GM13976 (cell line): ENCODE data around the gene ZFYVE28.

Source experiments
- DNase-seq: peaks from one replicate; pipeline ENCODE4 v3.0.0; 2012; ENCODE audit warnings: low spot score
- CTCF ChIP-seq: IDR thresholded peaks from 2 replicates; pipeline ENCODE4 v1.5.1; 2012; ENCODE audit warnings: borderline replicate concordance, mild to moderate bottlenecking; ENCODE audit not compliant: insufficient read depth; ENCODE audit errors: extremely low read depth, missing control alignments, control extremely low read depth
- in situ Hi-C: fragments of 300-500 bp; cut with MboI; formaldehyde crosslinking; loops from one replicate; pipeline ENCODE4 v1.12.0; 2022; ENCODE audit warnings: low sequenced_read_pairs, mixed read lengths, inconsistent platforms; ENCODE audit not compliant: unreplicated experiment

The ZFYVE28 gene

GRCh38 chr4:2331519-2332200 is 86.8 kb downstream of the ZFYVE28 start:
- no peak for DNase-seq
- no peak for TF ChIP-seq CTCF
- in situ Hi-C loops = no loop called here

- no peak for TF ChIP-seq CTCF
- in situ Hi-C loops = no loop called here
- no peak for DNase-seq
Observed at GRCh38 chr4:2331043-2331420, 87.4 kb downstream of the ZFYVE28 start.

- no peak for TF ChIP-seq CTCF
- DNase-seq = no peak
- in situ Hi-C loops = no loop called here
Observed at GRCh38 chr4:2330091-2331042, 88.1 kb downstream of the ZFYVE28 start.

- in situ Hi-C loops = no loop called here
- no peak for DNase-seq
- no peak for TF ChIP-seq CTCF
Observed at GRCh38 chr4:2327579-2327978, 90.9 kb downstream of the ZFYVE28 start.

GRCh38 chr4:2324891-2325290 is 93.6 kb downstream of the ZFYVE28 start:
- in situ Hi-C loops = no loop called here
- no peak for DNase-seq
- no peak for TF ChIP-seq CTCF

- no peak for TF ChIP-seq CTCF
- DNase-seq = no peak
- in situ Hi-C loops = no loop called here
Observed at GRCh38 chr4:2322841-2323240, 95.6 kb downstream of the ZFYVE28 start.
